Umbilical cord (tissue), 1 donor: Measurements from ENCODE around the gene CNTRL. TPM values are rescaled to one million over a fixed set of nuclear protein-coding genes. Genes with fewer than 3 reads are reported as not detected.

Source experiments
- total RNA-seq: library from RNA; depleted of rRNA; stranded (reverse); fragments of >200 nt; gene quantifications from one replicate; pipeline ENCODE4 v1.2.3, GENCODE V29; 2014; ENCODE audit warnings: low replicate concordance; ENCODE audit not compliant: insufficient read depth

Gene CNTRL
- total RNA-seq, 1 donor from 2014 or later: 15.9 TPM

Other genes with a start within 250 kb of the CNTRL start
- 57.8 TPM for gene PSMD5, start 232.0 kb upstream of the CNTRL start, total RNA-seq
- gene PHF19, start 197.8 kb upstream of the CNTRL start, total RNA-seq: 20.0 TPM
- 12.5 TPM for gene TRAF1, start 148.2 kb upstream of the CNTRL start, total RNA-seq
- 8.2 TPM for gene C5, start 24.7 kb upstream of the CNTRL start, total RNA-seq
- gene RAB14, start 126.9 kb downstream of the CNTRL start, total RNA-seq: 37.8 TPM
- gene GSN, start 193.2 kb downstream of the CNTRL start, total RNA-seq: 421 TPM